Activated CD4-positive, CD25-positive, alpha-beta regulatory T cell treated with anti-CD3 and anti-CD28 coated beads, Interleukin-2, amount 50 U/mL, for 16 hours (primary cell): ENCODE results near the gene NOXRED1.
"Not testable (repeated sequence)": the region's sequence is repeated elsewhere in the genome, so short reads cannot be mapped to it uniquely, and the experiment has no call there.

ENCODE experiments used
- DNase-seq: peaks from one replicate; pipeline ENCODE4 v3.0.0-alpha.2; 2020; ENCODE audit warnings: low read depth, low spot score

The NOXRED1 gene

GRCh38 chr14:77423423-77423822, at the start of gene NOXRED1:
Gene NOXRED1, minus strand, starts transcription at chr14:77423523. Its CDS starts 634 bp downstream, at chr14:77422889.
- DNase-seq: no peak

- DNase-seq: no peak
Measured at GRCh38 chr14:77470224-77470870, 47.0 kb upstream of the NOXRED1 start.

GRCh38 chr14:77469539-77469938, 46.2 kb upstream of the NOXRED1 start:
- no peak for DNase-seq

GRCh38 chr14:77469067-77469505, 45.8 kb upstream of the NOXRED1 start:
- no peak for DNase-seq

- no peak for DNase-seq
Measured at GRCh38 chr14:77467801-77468200, 44.5 kb upstream of the NOXRED1 start.

- DNase-seq: peak; percentile 27
Measured at GRCh38 chr14:77459072-77459723, 35.9 kb upstream of the NOXRED1 start.

GRCh38 chr14:77458249-77458950, 35.1 kb upstream of the NOXRED1 start:
- DNase-seq: no peak

- peak; percentile 91 for DNase-seq
Measured at GRCh38 chr14:77457522-77458248, 34.4 kb upstream of the NOXRED1 start, which contains the start of the genes AHSA1 and VIPAS39. Gene AHSA1, plus strand, starts transcription at chr14:77458093. Its CDS starts 97 bp downstream, at chr14:77458190. Gene VIPAS39, minus strand, starts transcription at chr14:77457601. Its CDS starts 3,499 bp downstream, at chr14:77454102.

GRCh38 chr14:77457115-77457521, 33.8 kb upstream of the NOXRED1 start:
- DNase-seq: no peak

GRCh38 chr14:77455966-77456640, 32.8 kb upstream of the NOXRED1 start:
- no peak for DNase-seq

- DNase-seq: no peak
Measured at GRCh38 chr14:77442196-77442595, 18.9 kb upstream of the NOXRED1 start.

- DNase-seq: no peak
Measured at GRCh38 chr14:77439861-77440260, 16.5 kb upstream of the NOXRED1 start.

GRCh38 chr14:77438596-77438995, 15.3 kb upstream of the NOXRED1 start:
- DNase-seq: no peak

- DNase-seq: no peak
Measured at GRCh38 chr14:77436042-77436441, 12.7 kb upstream of the NOXRED1 start.

GRCh38 chr14:77426396-77426795, 3.1 kb upstream of the NOXRED1 start:
- no peak for DNase-seq

- DNase-seq: no peak
Measured at GRCh38 chr14:77424862-77425261, 1.5 kb upstream of the NOXRED1 start.

- no peak for DNase-seq
Measured at GRCh38 chr14:77421201-77421600, 2.1 kb downstream of the NOXRED1 start.

- no peak for DNase-seq
Measured at GRCh38 chr14:77416836-77417235, 6.5 kb downstream of the NOXRED1 start.

- not testable (repeated sequence) for DNase-seq
Measured at GRCh38 chr14:77416098-77416497, 7.2 kb downstream of the NOXRED1 start.

- DNase-seq: not testable (repeated sequence)
Measured at GRCh38 chr14:77415403-77416030, 7.8 kb downstream of the NOXRED1 start.

GRCh38 chr14:77409131-77409533, 14.2 kb downstream of the NOXRED1 start:
- DNase-seq: no peak
